WI38 (cell line): Measurements from ENCODE around the gene SARDH.

Experiments
- H3K4me3 ChIP-seq: 2 replicates; pipeline ENCODE4 v1.5.1; 2011; ENCODE audit warnings: low read depth, mild to moderate bottlenecking, control low read depth, low read length
- CTCF ChIP-seq: IDR thresholded peaks from 2 replicates; pipeline ENCODE4 v1.5.1; 2012; ENCODE audit warnings: low read depth, mild to moderate bottlenecking, control low read depth, low read length

SARDH gene

GRCh38 chr9:133762488-133763271 is 24.5 kb upstream of the SARDH start:
- no peak overlapping the region for H3K4me3 ChIP-seq
- TF ChIP-seq CTCF: no peak

- no peak for TF ChIP-seq CTCF
Observed at GRCh38 chr9:133761641-133762248, 23.6 kb upstream of the SARDH start.

GRCh38 chr9:133760713-133761290 is 22.6 kb upstream of the SARDH start:
- H3K4me3 ChIP-seq: no peak overlapping the region
- TF ChIP-seq CTCF: no peak

More at GRCh38 chr9:133761641-133762248, 23.6 kb upstream of the SARDH start:
- H3K4me3 ChIP-seq: no peak overlapping the region

GRCh38 chr9:133759946-133760345 is 21.8 kb upstream of the SARDH start:
- no peak overlapping the region for H3K4me3 ChIP-seq
- TF ChIP-seq CTCF: no peak

GRCh38 chr9:133759146-133759900 is 21.2 kb upstream of the SARDH start:
- no peak overlapping the region for H3K4me3 ChIP-seq
- TF ChIP-seq CTCF: no peak

GRCh38 chr9:133758228-133758627 is 20.1 kb upstream of the SARDH start:
- no peak overlapping the region for H3K4me3 ChIP-seq
- TF ChIP-seq CTCF: no peak
